Epithelial cell of proximal tubule (primary cell): ENCODE measurements around the gene LHX5. TPM values are rescaled to one million over a fixed set of nuclear protein-coding genes. Genes with fewer than 3 reads are reported as not detected.

ENCODE experiments used
- DNase-seq: peaks from one replicate; pipeline ENCODE4 v3.0.0-alpha.2; 2011; ENCODE audit warnings: low read depth
- H3K4me3 ChIP-seq: 2 replicates; pipeline ENCODE4 v1.5.1; 2011; ENCODE audit warnings: low read depth, mild to moderate bottlenecking, low read length
- CTCF ChIP-seq: conservative IDR thresholded peaks from 2 replicates; pipeline ENCODE4 v1.5.1; 2012; ENCODE audit warnings: low read depth, mild to moderate bottlenecking, low read length
- total RNA-seq: library from RNA; depleted of rRNA; stranded (reverse); fragments of >200 nt; gene quantifications from 2 replicates; pipeline ENCODE4 v1.2.3, GENCODE V29; 2015

The LHX5 gene
- total RNA-seq, 1 donor from 2014 or later: 0.06 TPM

GRCh38 chr12:113449839-113450238 is 21.8 kb downstream of the LHX5 start:
- no peak for DNase-seq
- no peak for TF ChIP-seq CTCF
- no peak overlapping the region for H3K4me3 ChIP-seq

GRCh38 chr12:113449299-113449698 is 22.4 kb downstream of the LHX5 start:
- no peak overlapping the region for H3K4me3 ChIP-seq
- no peak for TF ChIP-seq CTCF
- DNase-seq: no peak

GRCh38 chr12:113448873-113449272 is 22.8 kb downstream of the LHX5 start:
- DNase-seq: no peak
- no peak for TF ChIP-seq CTCF
- no peak overlapping the region for H3K4me3 ChIP-seq

GRCh38 chr12:113445544-113446171 is 26.0 kb downstream of the LHX5 start:
- H3K4me3 ChIP-seq: no peak overlapping the region
- no peak for TF ChIP-seq CTCF
- DNase-seq: no peak

DNA sequence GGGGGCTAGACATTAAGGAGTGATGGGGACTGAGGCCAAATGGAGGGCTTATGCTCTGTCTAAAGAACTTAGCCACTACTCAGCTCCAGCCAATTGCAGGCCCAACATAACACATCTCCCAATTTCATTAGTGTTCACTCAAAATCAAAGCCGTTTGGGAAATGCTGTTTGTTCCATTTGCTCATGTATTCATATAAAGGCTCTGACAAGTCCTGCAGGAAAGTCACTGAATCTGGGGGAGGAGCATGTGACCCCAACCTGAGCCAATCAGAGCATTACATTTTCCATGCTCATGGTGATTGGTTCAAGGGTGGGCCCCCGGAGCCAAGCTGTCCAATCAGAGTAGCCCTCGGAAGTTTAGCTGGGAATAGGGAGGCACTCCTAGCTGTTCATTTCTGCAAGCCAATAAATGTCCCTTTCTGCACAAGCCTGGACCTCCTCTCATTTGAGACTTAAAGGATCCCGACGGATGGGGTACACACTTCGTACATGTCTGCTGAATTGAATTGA is 28.6 kb downstream of the LHX5 start:
- no peak for DNase-seq
- no peak overlapping the region for H3K4me3 ChIP-seq
- no peak for TF ChIP-seq CTCF

DNA sequence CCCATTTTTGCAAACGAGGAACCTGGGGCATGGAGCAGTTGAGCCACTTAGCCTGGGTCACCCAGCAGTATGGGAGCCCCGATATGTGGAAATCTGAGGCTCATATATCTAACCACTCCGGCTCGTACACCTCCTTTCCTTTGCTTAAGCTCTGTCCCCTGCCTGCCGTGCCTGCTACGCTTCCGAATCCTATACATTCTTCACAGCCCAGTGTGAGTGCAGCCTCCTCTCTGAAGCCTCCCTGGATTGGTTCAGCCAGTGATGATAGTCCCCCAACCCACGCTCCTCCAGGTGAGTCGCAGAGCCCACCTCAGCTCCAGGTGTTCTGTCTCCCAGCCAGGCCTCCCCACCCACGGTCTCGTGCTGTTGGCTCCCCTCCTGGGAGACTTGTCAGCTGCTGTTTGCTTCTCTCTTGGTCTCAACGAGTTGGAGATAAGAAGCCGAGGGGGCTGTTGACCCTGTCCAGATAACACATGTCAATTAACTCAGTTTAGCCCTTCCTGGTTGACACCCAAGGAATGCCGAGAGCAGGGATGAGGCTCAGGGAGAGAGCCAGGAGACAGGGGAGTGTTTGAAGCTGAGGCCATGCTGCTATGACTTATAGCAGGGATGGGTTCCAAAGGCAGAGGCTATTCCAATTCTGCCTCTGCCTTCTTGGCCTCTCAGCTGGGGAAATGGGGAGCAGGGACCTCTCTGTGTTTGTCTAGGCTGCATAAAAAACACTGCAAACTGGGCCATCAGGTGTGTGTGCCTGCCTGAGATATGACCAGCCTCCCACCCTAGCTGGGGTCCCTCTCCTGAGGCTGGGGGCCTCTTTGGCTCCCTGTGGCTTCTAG is 30.5 kb downstream of the LHX5 start:
- no peak for TF ChIP-seq CTCF
- H3K4me3 ChIP-seq: no peak overlapping the region
- DNase-seq: no peak
